GM23338 (cell line): ENCODE measurements around the gene MYCBPAP. TPM values are rescaled to one million over a fixed set of nuclear protein-coding genes. Genes with fewer than 3 reads are reported as not detected.

Experiments
- ATAC-seq: fragments of 200-7000 bp; cut with Tn5 transposase; 3 replicates; pipeline ENCODE4 v1.9.1; 2020
- DNase-seq: peaks from one replicate; pipeline ENCODE4 v3.0.0-alpha.2; 2015; ENCODE audit warnings: low spot score
- H2AFZ ChIP-seq: fragments of 200-600 bp; sonication (generic); 2 replicates; pipeline ENCODE4 v1.8.0; 2016; ENCODE audit warnings: antibody characterized with exemption, mild to moderate bottlenecking, moderate library complexity
- H3F3A ChIP-seq: fragments of 200-600 bp; sonication (generic); replicated peaks from 2 replicates; pipeline ENCODE4 v1.8.0; 2017; ENCODE audit warnings: antibody characterized with exemption, mixed run types, low read depth
- H3K27ac ChIP-seq: fragments of 200-600 bp; sonication (generic); 2 replicates; pipeline ENCODE4 v1.6.1; 2016; ENCODE audit warnings: low read depth
- H3K27me3 ChIP-seq: fragments of 200-600 bp; sonication (generic); 2 replicates; pipeline ENCODE4 v1.8.0; 2016; ENCODE audit warnings: mild to moderate bottlenecking, mixed run types, moderate library complexity; ENCODE audit not compliant: insufficient read depth
- H3K36me3 ChIP-seq: fragments of 200-600 bp; sonication (generic); 2 replicates; pipeline ENCODE4 v1.8.0; 2016; ENCODE audit warnings: mild to moderate bottlenecking; ENCODE audit not compliant: insufficient read depth
- H3K4me1 ChIP-seq: fragments of 200-600 bp; sonication (generic); 2 replicates; pipeline ENCODE4 v1.8.0; 2016; ENCODE audit warnings: mild to moderate bottlenecking, moderate library complexity; ENCODE audit not compliant: insufficient read depth
- H3K4me2 ChIP-seq: fragments of 200-600 bp; sonication (generic); 2 replicates; pipeline ENCODE4 v1.7.1; 2017; ENCODE audit warnings: mixed run types
- H3K4me3 ChIP-seq: fragments of 200-600 bp; sonication (generic); 2 replicates; pipeline ENCODE4 v1.6.1; 2016; ENCODE audit warnings: mixed run types
- H3K79me2 ChIP-seq: fragments of 200-600 bp; sonication (generic); replicated peaks from 2 replicates; pipeline ENCODE4 v1.8.0; 2017; ENCODE audit warnings: mild to moderate bottlenecking; ENCODE audit not compliant: insufficient read depth
- H3K9me2 ChIP-seq: fragments of 200-600 bp; sonication (generic); 2 replicates; pipeline ENCODE4 v1.8.0; 2017; ENCODE audit not compliant: insufficient read depth
- H4K20me1 ChIP-seq: fragments of 200-600 bp; sonication (generic); replicated peaks from 2 replicates; pipeline ENCODE4 v1.8.0; 2017; ENCODE audit warnings: mild to moderate bottlenecking; ENCODE audit not compliant: insufficient read depth
- H3K27ac Mint-ChIP-seq: 2 replicates; pipeline ENCODE4 v1.8.0; 2020; ENCODE audit warnings: inconsistent platforms, mild to moderate bottlenecking, moderate library complexity, mixed read lengths
- H3K27me3 Mint-ChIP-seq: 3 replicates; pipeline ENCODE4 v1.8.0; 2022; ENCODE audit warnings: low read depth, mild to moderate bottlenecking, moderate library complexity, mixed read lengths, inconsistent platforms; ENCODE audit not compliant: insufficient read depth, poor library complexity
- H3K36me3 Mint-ChIP-seq: 3 replicates; pipeline ENCODE4 v1.8.0; 2021; ENCODE audit warnings: low read depth, mild to moderate bottlenecking, inconsistent platforms, moderate library complexity, mixed read lengths
- H3K4me1 Mint-ChIP-seq: 3 replicates; pipeline ENCODE4 v1.8.0; 2020; ENCODE audit warnings: mild to moderate bottlenecking, inconsistent platforms, mixed read lengths
- H3K4me3 Mint-ChIP-seq: 3 replicates; pipeline ENCODE4 v1.8.0; 2021; ENCODE audit warnings: moderate library complexity, mild to moderate bottlenecking, inconsistent platforms, mixed read lengths
- H3K9me3 Mint-ChIP-seq: 3 replicates; pipeline ENCODE4 v1.8.0; 2020; ENCODE audit warnings: moderate library complexity, mild to moderate bottlenecking, inconsistent platforms, mixed read lengths
- CREB1 ChIP-seq: fragments of 250-450 bp; sonication (Bioruptor Pico); IDR thresholded peaks from 2 replicates; pipeline ENCODE4 v1.5.0; 2020; ENCODE audit warnings: low read depth, mild to moderate bottlenecking, moderate library complexity
- EZH2 ChIP-seq: fragments of 200-600 bp; sonication (generic); IDR thresholded peaks from one replicate; pipeline ENCODE4 v1.8.0; 2017; ENCODE audit warnings: antibody characterized with exemption, mild to moderate bottlenecking, low read depth; ENCODE audit not compliant: unreplicated experiment
- JUNB ChIP-seq: IDR thresholded peaks from one replicate; pipeline ENCODE4 v1.6.1; 2016; ENCODE audit warnings: antibody characterized with exemption; ENCODE audit not compliant: unreplicated experiment
- NANOG ChIP-seq: IDR thresholded peaks from 2 replicates; pipeline ENCODE4 v1.6.1; 2016; ENCODE audit warnings: antibody characterized with exemption, borderline replicate concordance
- STAT1 ChIP-seq: IDR thresholded peaks from one replicate; pipeline ENCODE4 v1.6.1; 2016; ENCODE audit warnings: antibody characterized with exemption; ENCODE audit not compliant: unreplicated experiment
- ZNF114 ChIP-seq: fragments of 250-450 bp; sonication (Bioruptor Pico); IDR thresholded peaks from 2 replicates; pipeline ENCODE4 v1.5.0; 2020; ENCODE audit warnings: mild to moderate bottlenecking, moderate library complexity
- ZNF331 ChIP-seq: fragments of 250-450 bp; sonication (Bioruptor Pico); IDR thresholded peaks from 2 replicates; pipeline ENCODE4 v1.5.0; 2020; ENCODE audit warnings: low read depth, mild to moderate bottlenecking, moderate library complexity
- polyA plus RNA-seq: library from polyadenylated mRNA; unstranded; fragments of >200 nt; fragmentation: Nextera tagmentation; extraction: Ambion mirVana; gene quantifications from 2 replicates; pipeline ENCODE4 v1.2.1, GENCODE V29; 2016
- total RNA-seq: library from RNA; depleted of rRNA; stranded (reverse); fragments of >200 nt; shearing (Covaris generic); gene quantifications from 2 replicates; pipeline ENCODE4 v1.2.3, GENCODE V29; 2014
- TF ChIP-seq, protein P1 (sequence below), 2 experiments: fragments of 200-600 bp in 1 of 2; sonication (generic) in 1 of 2; conservative IDR thresholded peaks; 2 replicates each; pipeline versions ENCODE4 v1.5.1 to v1.6.1; 2016 to 2017; ENCODE audit warnings: antibody characterized with exemption in 2 of 2, low read depth in 2 of 2, mild to moderate bottlenecking in 2 of 2, moderate library complexity in 1 of 2
- TF ChIP-seq, protein P2 (sequence below): IDR thresholded peaks from 2 replicates; pipeline ENCODE4 v1.6.1; 2016; ENCODE audit warnings: antibody characterized with exemption
- TF ChIP-seq, protein P3 (sequence below): fragments of 250-450 bp; sonication (Bioruptor Pico); IDR thresholded peaks from 2 replicates; pipeline ENCODE4 v1.5.0; 2020; ENCODE audit warnings: mild to moderate bottlenecking, moderate library complexity

MYCBPAP gene
- total and polyA plus RNA-seq, 2 experiments from 2014 or later, result 0.63 to 1.7 TPM

GRCh38 chr17:50465171-50465570 lies 43.1 kb upstream of the MYCBPAP start:
- 0 out of 2 replicates have a peak, but pooled peaks cover 4% of the 10 kb centered on the region for H3F3A ChIP-seq
- ATAC-seq (no peak), DNase-seq (no peak)
- peaks cover 13% of the 10 kb centered on the region for H3K4me1 Mint-ChIP-seq
- no peaks in the 10 kb centered on the region for H3K36me3 ChIP-seq
- H3K36me3 Mint-ChIP-seq, result no peaks in the 10 kb centered on the region; the same call in 2 of the 3 replicates
- peaks cover 27% of the 10 kb centered on the region for H3K27me3 Mint-ChIP-seq
- H3K4me2 ChIP-seq, result no peak overlapping the region
- H4K20me1 ChIP-seq, result peaks cover 4% of the 10 kb centered on the region; the same call in 1 of the 2 replicates
- H3K27me3 ChIP-seq, result peaks cover 33% of the 10 kb centered on the region
- TF ChIP-seq JUNB (no peak), STAT1 (no peak), ZNF114 (no peak), ZNF331 (CRISPR knock-in tag) (no peak)
- H3K27ac ChIP-seq, result no peak overlapping the region
- H3K4me1 ChIP-seq, result peaks cover 10% of the 10 kb centered on the region; the same call in 1 of the 2 replicates
- no peaks in the 10 kb centered on the region; the same call in 2 of the 3 replicates for H3K9me3 Mint-ChIP-seq
- H3K27ac Mint-ChIP-seq, result no peak overlapping the region
- no peak overlapping the region for H2AFZ ChIP-seq
- H3K79me2 ChIP-seq, result no peaks in the 10 kb centered on the region
- H3K9me2 ChIP-seq, result no peaks in the 10 kb centered on the region
- no peak overlapping the region for H3K4me3 ChIP-seq
- no peak overlapping the region for H3K4me3 Mint-ChIP-seq

GRCh38 chr17:50465635-50466034 lies 42.6 kb upstream of the MYCBPAP start:
- H3K4me2 ChIP-seq, result no peak overlapping the region
- no peak overlapping the region for H3K27ac Mint-ChIP-seq
- H3K36me3 ChIP-seq, result no peaks in the 10 kb centered on the region
- no peak for TF ChIP-seq EZH2
- TF ChIP-seq, protein P1, sequence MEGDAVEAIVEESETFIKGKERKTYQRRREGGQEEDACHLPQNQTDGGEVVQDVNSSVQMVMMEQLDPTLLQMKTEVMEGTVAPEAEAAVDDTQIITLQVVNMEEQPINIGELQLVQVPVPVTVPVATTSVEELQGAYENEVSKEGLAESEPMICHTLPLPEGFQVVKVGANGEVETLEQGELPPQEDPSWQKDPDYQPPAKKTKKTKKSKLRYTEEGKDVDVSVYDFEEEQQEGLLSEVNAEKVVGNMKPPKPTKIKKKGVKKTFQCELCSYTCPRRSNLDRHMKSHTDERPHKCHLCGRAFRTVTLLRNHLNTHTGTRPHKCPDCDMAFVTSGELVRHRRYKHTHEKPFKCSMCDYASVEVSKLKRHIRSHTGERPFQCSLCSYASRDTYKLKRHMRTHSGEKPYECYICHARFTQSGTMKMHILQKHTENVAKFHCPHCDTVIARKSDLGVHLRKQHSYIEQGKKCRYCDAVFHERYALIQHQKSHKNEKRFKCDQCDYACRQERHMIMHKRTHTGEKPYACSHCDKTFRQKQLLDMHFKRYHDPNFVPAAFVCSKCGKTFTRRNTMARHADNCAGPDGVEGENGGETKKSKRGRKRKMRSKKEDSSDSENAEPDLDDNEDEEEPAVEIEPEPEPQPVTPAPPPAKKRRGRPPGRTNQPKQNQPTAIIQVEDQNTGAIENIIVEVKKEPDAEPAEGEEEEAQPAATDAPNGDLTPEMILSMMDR (conservative IDR thresholded peaks at IDR 0.05; ENCODE audit: low read depth in 2 of 2), result no peak
- TF ChIP-seq, protein P2, sequence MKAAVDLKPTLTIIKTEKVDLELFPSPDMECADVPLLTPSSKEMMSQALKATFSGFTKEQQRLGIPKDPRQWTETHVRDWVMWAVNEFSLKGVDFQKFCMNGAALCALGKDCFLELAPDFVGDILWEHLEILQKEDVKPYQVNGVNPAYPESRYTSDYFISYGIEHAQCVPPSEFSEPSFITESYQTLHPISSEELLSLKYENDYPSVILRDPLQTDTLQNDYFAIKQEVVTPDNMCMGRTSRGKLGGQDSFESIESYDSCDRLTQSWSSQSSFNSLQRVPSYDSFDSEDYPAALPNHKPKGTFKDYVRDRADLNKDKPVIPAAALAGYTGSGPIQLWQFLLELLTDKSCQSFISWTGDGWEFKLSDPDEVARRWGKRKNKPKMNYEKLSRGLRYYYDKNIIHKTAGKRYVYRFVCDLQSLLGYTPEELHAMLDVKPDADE, result no peak
- no peak for TF ChIP-seq CREB1 (CRISPR knock-in tag)
- TF ChIP-seq NANOG, result no peak
- no peak for TF ChIP-seq ZNF331 (CRISPR knock-in tag)
- TF ChIP-seq, protein P3, sequence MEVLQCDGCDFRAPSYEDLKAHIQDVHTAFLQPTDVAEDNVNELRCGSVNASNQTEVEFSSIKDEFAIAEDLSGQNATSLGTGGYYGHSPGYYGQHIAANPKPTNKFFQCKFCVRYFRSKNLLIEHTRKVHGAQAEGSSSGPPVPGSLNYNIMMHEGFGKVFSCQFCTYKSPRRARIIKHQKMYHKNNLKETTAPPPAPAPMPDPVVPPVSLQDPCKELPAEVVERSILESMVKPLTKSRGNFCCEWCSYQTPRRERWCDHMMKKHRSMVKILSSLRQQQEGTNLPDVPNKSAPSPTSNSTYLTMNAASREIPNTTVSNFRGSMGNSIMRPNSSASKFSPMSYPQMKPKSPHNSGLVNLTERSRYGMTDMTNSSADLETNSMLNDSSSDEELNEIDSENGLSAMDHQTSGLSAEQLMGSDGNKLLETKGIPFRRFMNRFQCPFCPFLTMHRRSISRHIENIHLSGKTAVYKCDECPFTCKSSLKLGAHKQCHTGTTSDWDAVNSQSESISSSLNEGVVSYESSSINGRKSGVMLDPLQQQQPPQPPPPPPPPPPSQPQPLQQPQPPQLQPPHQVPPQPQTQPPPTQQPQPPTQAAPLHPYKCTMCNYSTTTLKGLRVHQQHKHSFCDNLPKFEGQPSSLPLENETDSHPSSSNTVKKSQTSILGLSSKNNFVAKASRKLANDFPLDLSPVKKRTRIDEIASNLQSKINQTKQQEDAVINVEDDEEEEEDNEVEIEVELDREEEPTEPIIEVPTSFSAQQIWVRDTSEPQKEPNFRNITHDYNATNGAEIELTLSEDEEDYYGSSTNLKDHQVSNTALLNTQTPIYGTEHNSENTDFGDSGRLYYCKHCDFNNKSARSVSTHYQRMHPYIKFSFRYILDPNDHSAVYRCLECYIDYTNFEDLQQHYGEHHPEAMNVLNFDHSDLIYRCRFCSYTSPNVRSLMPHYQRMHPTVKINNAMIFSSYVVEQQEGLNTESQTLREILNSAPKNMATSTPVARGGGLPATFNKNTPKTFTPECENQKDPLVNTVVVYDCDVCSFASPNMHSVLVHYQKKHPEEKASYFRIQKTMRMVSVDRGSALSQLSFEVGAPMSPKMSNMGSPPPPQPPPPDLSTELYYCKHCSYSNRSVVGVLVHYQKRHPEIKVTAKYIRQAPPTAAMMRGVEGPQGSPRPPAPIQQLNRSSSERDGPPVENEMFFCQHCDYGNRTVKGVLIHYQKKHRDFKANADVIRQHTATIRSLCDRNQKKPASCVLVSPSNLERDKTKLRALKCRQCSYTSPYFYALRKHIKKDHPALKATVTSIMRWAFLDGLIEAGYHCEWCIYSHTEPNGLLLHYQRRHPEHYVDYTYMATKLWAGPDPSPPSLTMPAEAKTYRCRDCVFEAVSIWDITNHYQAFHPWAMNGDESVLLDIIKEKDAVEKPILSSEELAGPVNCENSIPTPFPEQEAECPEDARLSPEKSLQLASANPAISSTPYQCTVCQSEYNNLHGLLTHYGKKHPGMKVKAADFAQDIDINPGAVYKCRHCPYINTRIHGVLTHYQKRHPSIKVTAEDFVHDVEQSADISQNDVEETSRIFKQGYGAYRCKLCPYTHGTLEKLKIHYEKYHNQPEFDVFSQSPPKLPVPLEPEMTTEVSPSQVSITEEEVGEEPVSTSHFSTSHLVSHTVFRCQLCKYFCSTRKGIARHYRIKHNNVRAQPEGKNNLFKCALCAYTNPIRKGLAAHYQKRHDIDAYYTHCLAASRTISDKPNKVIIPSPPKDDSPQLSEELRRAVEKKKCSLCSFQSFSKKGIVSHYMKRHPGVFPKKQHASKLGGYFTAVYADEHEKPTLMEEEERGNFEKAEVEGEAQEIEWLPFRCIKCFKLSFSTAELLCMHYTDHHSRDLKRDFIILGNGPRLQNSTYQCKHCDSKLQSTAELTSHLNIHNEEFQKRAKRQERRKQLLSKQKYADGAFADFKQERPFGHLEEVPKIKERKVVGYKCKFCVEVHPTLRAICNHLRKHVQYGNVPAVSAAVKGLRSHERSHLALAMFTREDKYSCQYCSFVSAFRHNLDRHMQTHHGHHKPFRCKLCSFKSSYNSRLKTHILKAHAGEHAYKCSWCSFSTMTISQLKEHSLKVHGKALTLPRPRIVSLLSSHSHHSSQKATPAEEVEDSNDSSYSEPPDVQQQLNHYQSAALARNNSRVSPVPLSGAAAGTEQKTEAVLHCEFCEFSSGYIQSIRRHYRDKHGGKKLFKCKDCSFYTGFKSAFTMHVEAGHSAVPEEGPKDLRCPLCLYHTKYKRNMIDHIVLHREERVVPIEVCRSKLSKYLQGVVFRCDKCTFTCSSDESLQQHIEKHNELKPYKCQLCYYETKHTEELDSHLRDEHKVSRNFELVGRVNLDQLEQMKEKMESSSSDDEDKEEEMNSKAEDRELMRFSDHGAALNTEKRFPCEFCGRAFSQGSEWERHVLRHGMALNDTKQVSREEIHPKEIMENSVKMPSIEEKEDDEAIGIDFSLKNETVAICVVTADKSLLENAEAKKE (CRISPR knock-in tag), result no peak

More at GRCh38 chr17:50465635-50466034, 42.6 kb upstream of the MYCBPAP start:
- peaks cover 17% of the 10 kb centered on the region for H3K4me1 Mint-ChIP-seq
- H3F3A ChIP-seq, result 0 out of 2 replicates have a peak, but pooled peaks cover 4% of the 10 kb centered on the region
- H3K9me2 ChIP-seq, result no peaks in the 10 kb centered on the region
- H3K27me3 ChIP-seq, result peaks cover 34% of the 10 kb centered on the region
- no peaks in the 10 kb centered on the region for H3K79me2 ChIP-seq
- no peaks in the 10 kb centered on the region; the same call in 2 of the 3 replicates for H3K9me3 Mint-ChIP-seq
- H3K4me1 ChIP-seq, result peaks cover 15% of the 10 kb centered on the region; the same call in 1 of the 2 replicates
- DNase-seq (no peak), ATAC-seq (no peak)
- peaks cover 28% of the 10 kb centered on the region for H3K27me3 Mint-ChIP-seq
- no peak overlapping the region for H3K4me3 Mint-ChIP-seq
- H3K4me3 ChIP-seq, result no peak overlapping the region
- no peaks in the 10 kb centered on the region; the same call in 2 of the 3 replicates for H3K36me3 Mint-ChIP-seq
- H2AFZ ChIP-seq, result no peak overlapping the region
- H3K27ac ChIP-seq, result no peak overlapping the region
- peaks cover 7% of the 10 kb centered on the region; the same call in 1 of the 2 replicates for H4K20me1 ChIP-seq
